HEK293T (cell line): ENCODE results near the gene CASKIN2.

ENCODE experiments used
- ARNT ChIP-seq: fragments of 450-650 bp; IDR thresholded peaks from 2 replicates; pipeline ENCODE4 v1.6.1; 2017; ENCODE audit warnings: mild to moderate bottlenecking
- CTBP1 ChIP-seq: fragments of 450-650 bp; IDR thresholded peaks from 2 replicates; pipeline ENCODE4 v1.6.1; 2016; ENCODE audit warnings: borderline replicate concordance
- FOXM1 ChIP-seq: fragments of 450-650 bp; IDR thresholded peaks from 2 replicates; pipeline ENCODE4 v1.6.1; 2017; ENCODE audit warnings: mild to moderate bottlenecking, borderline replicate concordance
- LEF1 ChIP-seq: fragments of 450-650 bp; IDR thresholded peaks from 2 replicates; pipeline ENCODE4 v1.6.1; 2017; ENCODE audit warnings: mild to moderate bottlenecking, borderline replicate concordance
- SP1 ChIP-seq: fragments of 450-650 bp; IDR thresholded peaks from 2 replicates; pipeline ENCODE4 v1.6.1; 2017

DNA sequence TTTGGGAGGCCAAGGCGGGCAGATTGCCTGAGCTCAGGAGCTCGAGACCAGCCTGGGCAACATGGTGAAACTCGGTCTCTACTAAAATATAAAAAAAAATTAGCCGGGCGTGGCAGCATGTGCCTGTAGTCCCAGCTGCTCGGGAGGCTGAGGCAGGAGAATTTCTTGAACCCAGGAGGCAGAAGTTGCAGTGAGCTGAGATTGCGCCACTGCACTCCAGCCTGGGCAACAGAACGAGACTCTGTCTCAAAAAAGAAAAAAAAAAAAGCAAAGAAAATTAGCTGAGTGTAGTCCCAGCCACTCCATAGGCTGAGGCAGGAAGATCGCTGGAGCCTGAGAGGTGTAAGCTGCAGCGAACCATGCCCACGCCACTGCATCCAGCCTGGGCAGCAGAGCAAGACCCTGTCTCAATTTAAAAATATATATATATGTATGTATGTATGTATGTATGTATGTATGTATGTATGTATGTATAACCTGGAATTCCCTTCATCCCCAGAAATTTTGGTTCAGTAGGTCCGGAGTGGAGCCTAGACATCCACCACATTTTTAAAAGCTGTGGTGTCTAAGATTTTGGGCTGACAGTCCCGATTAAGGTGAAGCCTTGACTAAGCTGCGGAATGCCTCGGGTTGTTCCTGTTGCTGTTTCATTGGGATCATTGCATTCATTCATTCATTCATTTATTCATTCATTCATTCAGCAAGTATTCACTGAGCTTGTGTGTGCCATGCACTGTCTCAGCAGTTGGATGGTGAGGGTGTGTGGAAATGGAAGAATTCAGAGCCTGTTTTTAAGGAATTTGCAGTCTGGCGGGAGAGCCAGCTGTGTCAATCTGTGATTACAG lies 33.0 kb downstream of the CASKIN2 start:
- TF ChIP-seq ARNT (no peak), FOXM1 (no peak), LEF1 (no peak), SP1 (no peak), CTBP1 (no peak)
